CD4-positive, alpha-beta T cell treated with Interferon alpha-2 for 1 hour (primary cell): ENCODE data around the gene PACS1.
"Not testable (repeated sequence)": the region's sequence is repeated elsewhere in the genome, so short reads cannot be mapped to it uniquely, and the experiment has no call there.

Experiments
- DNase-seq, 2 donors: peaks; one replicate each; pipeline ENCODE4 v3.0.0-alpha.2; 2020 to 2022

The PACS1 gene

DNA sequence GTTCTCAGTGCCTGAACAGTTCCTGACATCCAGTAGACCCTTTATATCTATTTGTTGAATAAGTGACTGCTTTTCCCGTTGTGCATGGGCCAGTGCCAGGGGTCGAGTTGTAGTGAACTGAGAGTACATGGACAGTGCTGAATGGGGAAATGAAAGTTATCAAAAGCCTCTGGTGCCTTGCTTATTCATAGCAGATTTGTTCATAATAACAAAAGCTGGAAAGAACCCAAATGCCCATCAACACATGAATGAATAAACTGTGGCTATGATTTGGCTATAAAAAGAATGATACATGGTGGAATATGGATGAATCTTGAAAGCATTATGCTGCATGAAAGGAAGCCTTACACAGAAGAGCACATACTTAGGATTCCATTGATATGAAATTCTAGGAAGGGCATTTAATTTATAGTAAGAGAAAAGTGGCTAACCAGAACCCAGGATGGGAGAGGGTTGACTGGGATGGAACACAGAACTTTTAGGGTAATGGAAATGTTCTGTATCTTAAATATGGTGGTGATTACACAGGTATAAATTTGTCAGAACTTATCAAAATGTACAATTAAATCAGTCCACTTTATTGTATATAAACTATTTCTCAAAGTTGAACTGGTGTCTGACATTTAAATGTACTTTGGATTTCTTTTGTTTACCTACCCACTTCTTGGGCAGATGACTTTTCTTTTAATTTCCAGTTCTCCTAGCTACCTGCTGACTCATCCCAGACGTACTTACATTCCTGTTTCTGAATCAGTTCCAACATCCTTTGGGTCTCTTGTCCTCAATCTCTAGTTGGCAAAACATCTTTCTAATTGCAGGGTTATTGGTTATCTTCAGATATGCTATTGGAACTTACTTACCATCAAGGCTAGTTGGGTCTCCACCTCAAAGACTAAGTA is 42.8 kb downstream of the PACS1 start:
- peak in 1 of 2 donors; percentile 15 for DNase-seq

DNA sequence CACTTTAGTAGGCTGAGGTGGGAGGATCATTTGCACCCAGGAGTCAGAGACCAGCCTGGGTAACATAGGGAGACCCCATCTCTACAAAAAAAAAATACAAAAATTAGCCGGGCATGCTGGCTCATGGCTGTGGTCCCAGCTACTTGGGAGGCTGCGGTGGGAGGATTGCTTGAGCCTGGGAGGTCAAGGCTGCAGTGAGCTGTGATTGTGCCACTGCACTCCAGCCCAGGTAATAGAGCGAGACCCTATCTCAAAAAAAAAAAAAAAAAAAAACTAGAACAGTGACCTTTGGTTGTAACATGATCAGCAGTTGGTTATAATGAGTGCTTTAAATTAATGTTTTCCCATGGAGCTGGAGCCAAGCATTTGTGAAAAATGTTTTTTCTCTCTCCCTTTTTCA is 44.9 kb downstream of the PACS1 start:
- not testable (repeated sequence) for DNase-seq

DNA sequence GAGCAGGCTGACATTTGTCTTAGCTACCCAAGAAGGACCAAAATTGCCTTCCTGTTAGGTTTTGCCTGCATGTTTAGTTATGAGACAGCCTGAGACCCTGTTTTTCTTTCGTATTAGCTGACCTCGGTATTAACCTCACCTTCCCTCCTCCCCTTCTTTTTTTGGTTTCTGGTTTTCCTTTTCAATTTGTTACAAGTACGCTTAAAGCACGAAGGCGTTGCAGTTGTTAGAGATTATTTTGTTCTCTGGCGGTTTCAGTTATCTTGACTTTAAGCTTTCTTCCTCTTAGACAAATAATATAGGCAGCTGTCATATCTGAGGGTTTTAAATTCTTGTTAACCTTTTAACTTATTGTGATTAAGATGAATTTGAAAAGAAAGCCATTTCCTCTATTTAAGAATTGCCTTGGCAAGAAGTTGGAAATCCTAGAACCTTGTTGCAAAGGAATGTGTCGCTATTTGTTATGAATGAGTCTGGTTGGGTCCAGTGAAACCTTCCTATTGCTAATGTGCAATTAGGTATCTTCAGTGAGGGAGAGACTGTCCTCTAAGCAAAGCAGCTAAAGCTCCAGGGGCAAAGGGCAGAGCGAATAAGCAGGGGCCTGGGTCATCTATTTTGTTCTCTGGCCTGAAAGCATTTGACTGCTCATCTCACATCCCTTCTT is 45.7 kb downstream of the PACS1 start:
- peak in 1 of 2 donors; percentile 69 for DNase-seq

DNA sequence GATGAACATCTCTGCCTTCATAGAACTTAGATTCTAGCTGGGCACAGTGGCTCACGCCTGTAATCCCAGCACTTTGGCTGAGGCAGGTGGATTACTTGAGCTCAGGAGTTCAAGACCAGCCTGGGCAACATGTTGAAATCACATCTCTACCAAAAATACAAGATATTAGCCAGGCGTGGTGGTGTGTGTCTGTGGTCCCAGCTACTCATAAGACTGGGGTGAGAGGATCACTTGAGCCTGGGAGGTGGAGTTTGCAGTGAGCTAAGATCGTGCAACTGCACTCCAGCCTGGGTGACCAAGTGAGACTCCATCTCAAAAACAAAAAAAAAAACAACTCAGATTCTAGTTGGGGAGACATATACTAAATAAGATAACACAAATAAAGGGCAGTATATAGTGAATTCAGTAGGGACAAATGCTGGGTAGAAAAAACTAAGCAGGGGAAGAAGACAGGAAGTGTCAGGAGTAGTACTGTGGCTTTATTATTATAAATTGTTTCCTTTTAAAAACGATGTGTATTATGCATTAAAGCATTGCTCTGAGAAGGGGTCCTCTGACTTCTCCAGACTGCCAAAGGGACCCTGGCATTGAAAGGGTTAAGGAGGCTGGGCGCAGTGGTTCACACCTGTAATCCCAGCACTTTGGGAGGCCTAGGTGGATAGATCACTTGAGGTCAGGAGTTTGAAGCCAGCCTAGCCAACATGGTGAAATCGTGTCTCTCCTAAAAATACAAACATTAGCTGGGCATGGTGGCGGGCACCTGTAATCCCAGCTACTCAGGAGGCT is 46.7 kb downstream of the PACS1 start:
- no peak for DNase-seq

DNA sequence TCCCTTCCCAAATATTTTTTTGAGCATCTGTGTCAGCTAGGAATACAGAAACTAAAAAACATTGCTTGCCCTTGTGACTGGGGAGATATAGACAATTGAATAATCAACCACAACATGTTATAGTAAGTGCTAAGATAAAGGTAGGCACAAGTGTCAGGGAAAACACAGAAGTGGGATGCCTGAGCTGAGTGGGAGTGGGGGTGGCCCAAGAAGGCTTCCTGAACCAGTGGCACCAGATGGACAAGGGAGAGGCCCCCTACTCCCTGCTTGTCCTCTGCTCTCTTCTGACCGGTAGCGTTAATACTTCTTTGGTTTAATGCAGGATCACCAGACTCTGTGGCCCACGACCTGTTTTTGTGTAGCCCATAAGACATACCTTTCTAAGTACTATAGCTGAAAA is 48.8 kb downstream of the PACS1 start:
- no peak for DNase-seq

DNA sequence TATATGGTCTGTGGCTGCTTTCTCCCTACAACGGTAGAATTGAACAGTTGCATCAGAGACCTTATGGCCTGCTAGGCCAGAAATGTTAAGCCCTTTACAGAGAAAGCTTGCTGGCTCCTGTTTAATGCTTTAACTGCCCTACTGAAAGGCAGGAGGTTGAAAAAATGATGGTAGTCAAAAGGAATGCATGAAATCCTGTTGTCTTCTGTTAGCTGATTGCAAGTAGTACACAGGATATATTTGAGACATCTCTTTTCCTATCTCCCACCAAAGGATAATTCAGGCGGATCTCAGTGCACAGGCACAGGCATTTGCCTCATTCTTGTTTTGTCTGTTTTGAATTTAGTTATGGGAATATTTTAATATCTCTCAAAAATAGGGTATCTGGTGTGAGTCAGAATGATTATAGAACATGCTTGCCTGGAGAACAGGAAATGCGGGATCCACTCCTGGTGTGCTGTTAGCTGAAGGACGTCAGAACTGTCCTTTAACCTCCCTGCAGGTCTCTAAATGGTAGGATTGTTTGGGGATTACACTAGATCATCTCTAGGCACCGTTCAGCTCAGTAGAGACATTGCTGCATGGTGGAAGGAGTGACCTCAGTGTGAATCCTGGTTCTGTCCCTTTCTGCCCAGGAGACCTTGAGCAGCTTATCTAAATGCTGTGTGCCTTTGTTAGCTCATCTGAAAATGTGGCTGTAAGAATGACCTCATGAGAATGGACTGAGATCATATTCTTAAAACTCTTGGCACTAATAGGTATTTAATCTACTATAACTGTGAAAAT is 49.5 kb downstream of the PACS1 start:
- DNase-seq: no peak

DNA sequence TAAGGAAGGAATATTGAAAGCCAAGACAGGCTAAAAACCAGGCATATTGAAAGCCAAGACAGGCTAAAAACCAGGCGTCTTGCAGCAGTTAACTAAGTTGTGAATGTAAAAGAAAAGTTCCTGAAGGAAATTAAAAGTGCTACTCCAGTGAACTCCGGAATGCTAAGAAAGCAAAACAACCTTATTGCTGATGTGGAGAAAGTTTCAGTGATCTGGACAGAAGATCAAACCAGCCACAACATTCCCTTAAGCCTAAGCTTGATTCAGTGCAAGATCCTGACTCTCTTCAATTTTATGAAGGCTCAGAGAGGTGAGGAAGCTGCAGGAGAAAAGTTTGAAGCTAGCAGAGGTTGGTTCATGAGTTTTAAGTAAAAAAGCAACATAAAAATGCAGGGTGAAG is 51.4 kb downstream of the PACS1 start:
- DNase-seq: no peak

- no peak for DNase-seq
Measured at GRCh38 chr11:66123902-66124301, 53.8 kb downstream of the PACS1 start.

- DNase-seq: no peak
Measured at GRCh38 chr11:66124564-66124963, 54.5 kb downstream of the PACS1 start.

DNA sequence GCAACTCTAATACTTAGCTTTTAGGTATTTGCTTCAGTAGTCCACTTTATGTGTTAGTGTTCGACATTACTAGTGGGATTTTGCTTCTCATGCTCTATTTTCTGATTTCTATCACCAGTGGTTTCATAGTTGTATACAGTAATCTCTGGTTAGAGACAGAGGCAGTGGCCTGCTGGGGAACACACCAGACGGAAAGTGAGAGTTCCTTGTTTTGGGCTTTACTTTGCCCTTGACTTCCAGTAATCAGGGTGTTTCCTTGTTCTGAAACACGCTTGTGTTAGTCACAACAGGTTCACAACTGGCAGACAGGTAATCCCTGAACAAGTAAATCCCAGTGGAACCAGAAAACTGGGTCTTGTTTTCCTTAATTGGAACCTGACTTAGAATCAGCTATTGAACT is 56.0 kb downstream of the PACS1 start:
- DNase-seq: peak; percentile 30 to 48

DNA sequence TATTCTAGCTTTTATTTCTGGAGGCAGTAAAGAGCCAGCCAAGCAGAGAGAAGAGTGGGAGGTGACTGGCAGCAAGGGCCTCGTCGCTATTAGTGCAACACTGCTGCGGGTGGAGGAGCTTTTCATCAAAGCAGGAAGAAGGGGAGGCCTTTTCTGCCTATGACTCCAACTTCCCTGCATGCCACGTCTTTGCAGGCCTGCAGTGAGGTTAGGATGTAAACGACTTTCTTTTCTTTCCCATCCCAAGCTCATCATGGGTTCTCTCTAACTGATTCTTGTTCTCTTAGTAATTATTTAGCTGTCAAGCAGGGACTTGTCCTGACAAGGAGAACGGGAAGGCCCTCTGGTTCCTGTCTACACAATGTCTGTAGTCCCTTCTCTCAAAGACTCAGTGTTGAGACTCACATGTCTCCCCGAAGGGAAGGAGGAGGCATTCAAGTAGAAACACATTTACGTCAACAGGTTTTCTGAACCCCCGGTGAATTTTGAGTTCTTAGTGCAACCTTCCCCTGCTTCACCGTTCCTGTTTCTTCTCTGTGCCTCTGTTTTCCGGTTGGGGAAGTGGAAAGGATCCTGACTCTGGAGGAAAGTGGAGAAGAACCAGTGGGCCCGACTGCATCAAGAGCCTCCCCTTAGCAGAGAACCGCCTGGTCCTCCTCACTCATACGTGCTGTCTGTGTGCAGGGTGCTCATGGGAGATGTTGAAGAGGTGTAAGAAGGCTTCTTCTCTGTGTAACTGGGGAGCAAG is 56.9 kb downstream of the PACS1 start:
- peak; percentile 57 to 65 for DNase-seq

DNA sequence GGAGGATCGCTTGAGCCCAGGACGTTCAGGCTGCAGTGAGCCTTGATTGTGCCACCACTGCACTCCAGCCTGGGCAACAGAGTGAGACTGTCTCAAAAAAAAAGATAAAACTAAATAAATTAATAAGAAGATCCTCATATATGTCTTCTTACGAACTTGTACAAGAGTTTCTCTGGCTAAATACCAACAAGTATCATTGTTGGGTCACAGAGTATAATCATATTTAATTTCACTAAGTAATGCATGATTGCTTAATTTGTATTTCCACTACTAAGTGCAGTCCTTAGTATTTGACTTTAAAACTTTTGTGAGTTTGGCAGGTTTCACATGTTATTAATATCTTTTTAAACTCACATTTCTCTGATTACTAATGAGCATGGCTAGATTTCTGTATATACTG is 60.9 kb downstream of the PACS1 start:
- no peak for DNase-seq

GRCh38 chr11:66131937-66132632 is 62.0 kb downstream of the PACS1 start:
- no peak for DNase-seq

DNA sequence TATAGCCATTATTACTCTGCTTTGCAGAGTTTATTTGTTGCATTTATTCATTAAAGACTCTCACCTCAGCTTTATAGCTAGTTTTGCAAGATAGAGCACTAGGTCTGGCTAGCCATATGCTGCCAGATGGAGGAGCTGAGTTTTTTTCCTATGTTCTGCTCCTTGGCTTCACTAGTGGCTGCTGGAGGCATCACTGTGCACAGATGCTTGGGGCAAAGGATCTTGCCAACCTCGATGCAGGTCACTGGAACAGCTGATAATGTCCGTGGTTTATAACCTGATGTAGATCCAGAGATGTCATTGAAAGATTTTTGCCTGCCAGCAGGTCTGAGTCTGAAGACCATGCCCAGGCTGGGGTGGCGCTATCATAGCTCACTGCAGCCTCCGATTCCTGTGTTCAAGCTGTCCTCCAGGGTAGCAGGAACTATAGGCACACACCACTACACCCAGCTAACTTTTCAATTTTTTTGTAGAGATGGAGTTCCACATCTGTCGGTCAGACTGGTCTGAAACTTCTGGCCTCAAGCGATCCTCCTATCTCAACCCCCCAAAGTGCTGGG is 63.2 kb downstream of the PACS1 start:
- no peak for DNase-seq

GRCh38 chr11:66136752-66137123 is 66.7 kb downstream of the PACS1 start:
- no peak for DNase-seq

GRCh38 chr11:66139817-66140404 is 69.8 kb downstream of the PACS1 start:
- no peak for DNase-seq

DNA sequence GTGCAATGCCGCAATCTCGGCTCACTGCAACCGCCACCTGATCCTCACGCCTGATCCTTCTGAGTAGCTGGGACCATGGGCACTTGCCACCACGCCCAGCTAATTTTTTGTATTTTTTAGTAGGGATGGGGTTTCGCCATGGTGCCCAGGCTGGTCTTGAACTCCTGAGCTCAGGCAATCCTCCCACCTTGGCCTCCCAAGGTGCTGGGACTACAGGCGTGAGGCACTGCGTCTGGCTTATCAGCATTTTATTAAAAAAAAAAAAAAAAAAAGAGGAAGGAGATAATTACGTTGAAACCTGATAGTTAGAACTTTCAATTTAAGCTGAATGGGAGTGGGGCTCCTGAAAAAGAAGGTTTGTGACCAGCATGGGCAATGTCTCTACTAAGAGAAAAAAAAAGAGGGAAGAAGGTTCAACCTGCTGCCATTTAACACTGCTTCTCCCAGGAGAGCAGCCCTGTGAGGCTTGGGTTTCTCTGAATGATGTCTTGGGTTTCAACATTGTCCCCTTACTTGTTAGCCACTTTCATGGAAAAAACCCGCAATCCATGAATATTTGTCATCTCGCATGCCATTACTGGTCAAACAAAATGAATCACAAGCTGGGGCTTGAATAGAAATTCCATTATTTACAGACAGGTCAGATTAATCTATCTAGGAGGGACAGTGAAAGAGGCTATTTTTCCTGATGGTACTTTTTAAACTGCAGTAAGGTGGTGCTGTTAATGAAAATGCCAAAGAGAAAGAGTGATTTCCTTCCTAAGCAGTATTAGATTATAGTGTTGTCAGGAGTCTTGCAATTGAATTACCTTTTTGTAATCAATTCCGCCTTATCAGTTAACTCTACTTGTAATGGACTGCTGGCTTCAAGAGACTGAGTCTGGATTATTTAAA is 72.5 kb downstream of the PACS1 start:
- no peak for DNase-seq

DNA sequence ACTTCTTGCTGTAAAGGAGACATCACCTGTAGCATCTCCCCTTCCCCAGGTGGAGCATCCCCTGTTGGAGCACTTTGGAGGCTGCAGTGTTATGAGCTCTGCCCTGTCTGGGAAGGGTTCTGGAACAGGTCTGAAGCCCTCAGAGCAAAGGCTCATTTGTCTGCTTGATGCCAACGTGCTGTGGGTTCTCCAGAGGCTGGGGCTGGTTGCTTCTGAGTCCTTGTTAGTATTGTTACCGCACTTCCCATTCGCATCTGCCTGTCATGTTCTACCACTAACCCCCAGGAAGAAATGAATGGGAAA is 73.1 kb downstream of the PACS1 start:
- no peak for DNase-seq

DNA sequence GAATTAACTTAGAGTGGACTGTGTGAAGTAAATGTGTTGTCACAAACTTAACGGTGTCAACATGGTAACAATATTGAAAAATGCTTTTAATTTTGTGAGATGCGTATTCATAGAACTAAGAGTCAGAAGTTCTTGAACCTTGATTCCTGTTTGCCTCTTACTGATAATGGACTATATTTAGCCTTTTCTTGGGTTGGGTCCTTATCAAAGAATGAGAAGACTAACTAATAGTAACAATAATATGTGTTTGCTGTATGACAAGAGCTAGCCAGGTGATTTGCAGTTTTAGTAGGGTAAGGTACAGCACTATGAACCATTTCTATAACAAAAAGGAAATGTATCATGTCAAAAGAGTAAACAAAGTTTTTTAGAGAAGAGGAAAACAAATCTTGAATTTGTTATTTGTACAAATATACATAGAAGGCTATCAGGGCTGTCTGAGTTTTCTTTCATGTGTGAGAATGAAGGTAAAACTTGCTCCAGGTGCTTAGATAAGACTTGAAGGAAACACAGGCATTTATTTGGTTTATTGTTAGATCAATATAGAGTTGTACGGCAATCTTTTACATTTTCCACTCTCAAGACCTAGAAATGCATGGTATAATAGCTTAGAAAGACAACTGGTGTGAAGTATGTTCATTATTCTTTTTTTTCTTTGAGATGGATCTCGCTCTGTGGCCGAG is 74.1 kb downstream of the PACS1 start:
- DNase-seq: no peak
